Kidney tubule cell (primary cell): ENCODE results near the gene ARHGAP10.
"Not testable (repeated sequence)": the region's sequence is repeated elsewhere in the genome, so short reads cannot be mapped to it uniquely, and the experiment has no call there.

ENCODE experiments used
- DNase-seq: peaks from one replicate; pipeline ENCODE4 v3.0.0-alpha.2; 2018; ENCODE audit warnings: low spot score

The ARHGAP10 gene

DNA sequence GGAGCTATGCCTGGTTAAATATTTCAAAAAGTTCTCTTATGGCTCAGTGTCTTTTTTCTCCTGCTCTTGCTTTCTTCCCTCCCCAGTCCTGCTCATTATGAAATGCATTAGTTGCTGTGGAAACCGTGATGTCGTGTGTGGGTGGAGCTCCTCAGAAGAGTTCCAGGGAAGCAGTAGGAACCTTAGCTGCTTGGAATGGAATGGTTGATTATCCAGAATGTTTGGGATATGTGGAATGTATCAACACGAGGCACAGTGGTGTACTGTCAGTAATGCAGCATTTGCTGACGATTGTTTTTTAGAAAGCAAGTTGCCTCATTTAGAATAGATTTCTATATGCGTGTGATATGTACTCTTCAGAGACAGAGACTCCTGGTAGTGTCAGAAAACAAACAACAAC, 333.2 kb downstream of the ARHGAP10 start:
- DNase-seq: peak; percentile 14

DNA sequence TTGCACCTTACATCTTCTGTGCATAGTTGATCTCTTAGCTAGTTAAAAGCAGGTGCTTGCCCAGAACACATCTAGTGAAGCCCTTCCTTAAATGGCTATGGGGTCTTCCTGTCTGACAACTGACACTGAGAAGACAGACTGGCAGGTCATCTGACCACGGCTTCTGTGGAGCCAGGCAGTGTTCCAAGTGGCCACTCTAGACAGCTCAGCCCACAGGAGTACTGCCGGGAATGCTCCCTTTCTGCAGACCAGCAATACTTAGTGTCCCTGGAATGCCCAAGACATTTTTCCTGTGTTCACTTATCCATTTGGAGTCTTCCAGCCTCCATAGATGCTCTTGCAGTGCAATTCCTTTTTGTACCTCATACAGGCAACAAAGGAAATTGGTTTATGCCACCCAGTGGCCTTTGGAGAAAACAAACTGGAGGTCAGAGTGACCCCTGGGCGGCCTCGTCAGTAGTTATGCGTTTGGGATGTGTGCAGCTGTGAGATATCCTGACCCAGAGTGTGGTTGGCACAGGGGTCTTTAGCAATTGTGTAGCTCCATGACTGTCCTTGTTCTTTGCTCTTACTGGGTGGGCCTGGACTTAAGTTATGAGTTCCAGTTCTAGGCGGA, 335.5 kb downstream of the ARHGAP10 start:
- no peak for DNase-seq

- no peak for DNase-seq
Observed at GRCh38 chr4:148068065-148068911, 336.4 kb downstream of the ARHGAP10 start.

DNA sequence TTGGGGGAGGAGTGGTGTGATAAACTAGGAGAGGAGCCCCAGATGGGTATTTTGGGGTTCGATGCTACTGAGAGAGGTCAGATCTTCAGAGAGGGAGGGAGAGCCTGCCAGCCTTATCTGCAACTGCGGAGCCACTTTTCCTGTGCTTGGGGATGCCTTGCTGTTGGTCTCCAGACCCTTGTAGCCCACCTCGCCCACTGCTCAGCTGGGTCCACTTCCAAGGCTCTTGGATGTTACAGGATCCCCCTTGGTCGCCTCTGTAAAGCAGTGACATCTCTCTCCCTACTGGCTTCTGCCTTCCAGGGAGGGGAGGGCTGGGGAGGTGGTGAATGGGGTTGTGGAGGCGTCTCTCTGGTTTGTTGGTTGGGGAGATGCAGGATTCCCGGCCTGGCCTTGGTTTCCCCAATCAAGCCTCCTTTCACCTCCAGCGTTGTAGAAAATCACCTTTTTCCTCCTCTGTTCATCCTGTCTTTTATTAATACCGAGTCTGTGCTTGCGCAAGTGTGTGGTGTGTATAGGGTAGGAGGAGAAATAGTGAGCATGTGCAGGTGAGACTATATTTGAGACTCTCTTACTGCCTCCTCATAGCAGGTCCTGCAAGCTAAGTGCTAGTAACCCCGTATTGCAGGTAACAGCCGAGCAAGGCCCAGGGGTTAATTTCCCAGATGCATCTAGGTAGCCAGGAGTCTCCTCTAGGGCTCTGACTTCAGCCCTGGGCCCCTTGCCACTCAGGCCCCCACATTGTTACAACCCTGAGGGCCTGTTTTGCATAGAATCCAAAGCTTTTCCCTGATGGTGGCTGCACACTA, 337.4 kb downstream of the ARHGAP10 start:
- no peak for DNase-seq

- DNase-seq: no peak
Observed at GRCh38 chr4:148069895-148070178, 337.9 kb downstream of the ARHGAP10 start.

- DNase-seq: peak; percentile 93
Observed at GRCh38 chr4:148071009-148071408, 339.1 kb downstream of the ARHGAP10 start.

DNA sequence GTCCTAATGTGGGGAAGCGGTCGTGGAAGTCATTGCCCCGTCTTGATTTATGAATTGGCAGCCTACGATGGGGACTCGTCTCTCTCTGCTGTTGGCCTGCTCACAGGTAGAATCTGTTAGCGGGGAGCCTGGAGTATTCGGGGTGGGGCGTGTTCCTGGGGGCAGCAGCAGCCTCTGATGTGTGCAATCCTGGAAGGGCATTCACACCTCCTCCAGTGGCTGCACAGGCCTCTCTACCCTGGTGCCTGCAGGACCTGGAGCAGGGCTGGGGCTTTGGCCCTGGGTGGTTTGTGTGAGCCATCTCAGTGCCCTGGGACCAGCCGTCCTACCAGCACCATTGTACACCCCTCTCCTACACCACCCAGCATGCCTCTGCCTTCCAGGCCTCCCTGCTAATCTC, 340.9 kb downstream of the ARHGAP10 start:
- no peak for DNase-seq

- no peak for DNase-seq
Observed at GRCh38 chr4:148073349-148073748, 341.5 kb downstream of the ARHGAP10 start.

DNA sequence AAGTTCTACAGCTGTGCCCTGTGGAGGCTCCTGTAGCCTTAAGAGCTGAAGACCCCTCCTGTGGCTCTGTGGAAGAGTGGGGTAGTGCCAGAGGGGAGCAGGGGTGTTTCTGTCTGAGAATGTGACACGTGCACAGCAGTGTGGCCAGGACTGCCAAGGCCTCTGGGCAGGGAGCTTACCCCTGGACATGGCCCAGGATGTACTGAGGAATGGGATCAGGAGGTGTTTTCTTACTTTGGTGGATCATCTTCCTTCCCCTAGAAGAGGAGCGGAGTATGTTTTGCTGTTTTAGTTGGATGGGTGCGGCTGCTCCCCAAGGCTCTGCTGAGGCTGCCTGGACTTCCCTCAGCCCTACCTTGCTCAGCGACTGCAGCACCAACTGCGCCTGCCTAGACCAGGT, 342.6 kb downstream of the ARHGAP10 start:
- no peak for DNase-seq

DNA sequence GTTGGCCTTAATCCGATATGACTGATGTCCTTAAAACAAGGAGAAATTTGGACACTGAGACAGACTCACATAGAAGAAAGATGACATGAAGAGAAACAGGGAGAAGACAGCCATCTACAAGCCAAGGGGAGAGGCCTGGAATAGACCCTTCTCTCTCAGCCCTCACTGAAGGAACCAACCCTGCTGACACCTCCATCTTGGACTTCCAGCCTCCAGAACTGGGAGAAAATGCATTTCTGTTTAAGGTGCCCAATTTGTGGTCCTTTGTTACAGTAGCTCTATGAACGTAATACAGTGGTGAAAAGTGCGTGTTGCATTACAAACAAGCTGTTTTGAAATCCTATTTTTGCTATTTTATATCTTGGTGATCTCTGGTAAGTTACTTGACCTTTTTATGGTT, 343.6 kb downstream of the ARHGAP10 start:
- DNase-seq: no peak

GRCh38 chr4:148076964-148077363, 345.1 kb downstream of the ARHGAP10 start:
- DNase-seq: peak; percentile 33

GRCh38 chr4:148077581-148077980, 345.7 kb downstream of the ARHGAP10 start:
- peak; percentile 40 for DNase-seq

DNA sequence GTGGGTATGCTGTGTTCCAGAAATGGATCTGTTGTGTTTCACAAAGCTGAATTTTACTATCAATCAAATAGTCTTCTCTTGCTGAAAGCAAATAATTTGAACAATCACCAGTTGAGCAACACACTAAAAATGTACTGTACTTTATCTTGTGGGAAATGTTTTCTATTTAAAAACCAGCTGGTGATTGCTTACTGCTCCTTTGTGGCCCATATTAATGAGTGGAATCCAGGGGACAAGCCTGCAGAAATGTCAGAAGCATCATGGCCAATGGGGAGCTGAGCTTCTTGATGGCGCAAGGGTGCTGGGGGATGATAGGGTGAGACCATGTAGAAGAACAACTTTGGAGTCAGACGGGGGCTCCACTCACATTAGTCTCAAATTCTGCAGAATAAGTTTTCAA, 346.2 kb downstream of the ARHGAP10 start:
- no peak for DNase-seq

- no peak for DNase-seq
Observed at GRCh38 chr4:148079961-148080360, 348.1 kb downstream of the ARHGAP10 start.

- no peak for DNase-seq
Observed at GRCh38 chr4:148081267-148081666, 349.4 kb downstream of the ARHGAP10 start.

- no peak for DNase-seq
Observed at GRCh38 chr4:148081745-148082144, 349.9 kb downstream of the ARHGAP10 start.

GRCh38 chr4:148083073-148083472, 351.2 kb downstream of the ARHGAP10 start:
- DNase-seq: not testable (repeated sequence)

- no peak for DNase-seq
Observed at GRCh38 chr4:148089624-148090023, 357.7 kb downstream of the ARHGAP10 start.

DNA sequence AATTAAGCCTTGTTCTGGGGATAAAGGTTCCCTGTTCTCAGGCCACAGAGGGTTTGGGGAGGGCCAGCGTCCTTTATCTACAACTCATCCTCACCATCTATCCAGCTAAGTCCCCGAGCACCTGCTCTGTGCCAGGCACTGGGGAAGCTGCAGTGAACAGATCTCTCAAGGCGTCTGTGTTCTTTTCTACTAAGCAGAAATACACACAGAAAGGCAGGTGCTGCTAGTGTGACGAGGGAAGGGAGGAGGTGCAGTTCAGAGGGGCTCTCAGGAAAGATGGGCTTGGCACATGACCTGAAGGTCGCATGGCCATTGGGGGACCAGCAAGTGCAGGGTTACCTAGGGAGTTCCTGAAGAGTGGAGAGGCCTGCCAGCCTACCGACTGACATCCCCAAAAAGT, 358.1 kb downstream of the ARHGAP10 start:
- DNase-seq: no peak

- DNase-seq: no peak
Observed at GRCh38 chr4:148090503-148091476, 358.9 kb downstream of the ARHGAP10 start.

- DNase-seq: no peak
Observed at GRCh38 chr4:148091896-148092295, 360.0 kb downstream of the ARHGAP10 start.
